Measurements from ENCODE around the gene COL23A1.

The COL23A1 gene

GRCh38 chr5:178606269-178606668 lies 16.1 kb upstream of the COL23A1 start:
- TF ChIP-seq GATA2 (IDR thresholded peaks at IDR 0.05; ENCODE audit: low read depth, low read length) (no peak), GATA3 (IDR thresholded peaks at IDR 0.05; ENCODE audit: low read depth, low read length) (no peak)

GRCh38 chr5:178605788-178606187 lies 15.6 kb upstream of the COL23A1 start:
- TF ChIP-seq GATA3 (IDR thresholded peaks at IDR 0.05; ENCODE audit: low read depth, low read length): no peak
- no peak for TF ChIP-seq GATA2 (IDR thresholded peaks at IDR 0.05; ENCODE audit: low read depth, low read length)

GRCh38 chr5:178602752-178603151 lies 12.6 kb upstream of the COL23A1 start:
- TF ChIP-seq GATA3 (IDR thresholded peaks at IDR 0.05; ENCODE audit: low read depth, low read length): no peak
- TF ChIP-seq GATA2 (IDR thresholded peaks at IDR 0.05; ENCODE audit: low read depth, low read length): no peak

- no peak for TF ChIP-seq GATA2 (IDR thresholded peaks at IDR 0.05; ENCODE audit: low read depth, low read length)
- no peak for TF ChIP-seq GATA3 (IDR thresholded peaks at IDR 0.05; ENCODE audit: low read depth, low read length)
Measured at GRCh38 chr5:178595750-178596149, 5.6 kb upstream of the COL23A1 start.

GRCh38 chr5:178595150-178595549 lies 5.0 kb upstream of the COL23A1 start:
- TF ChIP-seq GATA3 (IDR thresholded peaks at IDR 0.05; ENCODE audit: low read depth, low read length): no peak
- no peak for TF ChIP-seq GATA2 (IDR thresholded peaks at IDR 0.05; ENCODE audit: low read depth, low read length)

- TF ChIP-seq GATA3 (IDR thresholded peaks at IDR 0.05; ENCODE audit: low read depth, low read length) (no peak), GATA2 (IDR thresholded peaks at IDR 0.05; ENCODE audit: low read depth, low read length) (no peak)
Measured at GRCh38 chr5:178590924-178591423, 781 bp upstream of the COL23A1 start.

GRCh38 chr5:178589180-178590140 lies 733 bp downstream of the COL23A1 start:
- no peak for TF ChIP-seq GATA2 (IDR thresholded peaks at IDR 0.05; ENCODE audit: low read depth, low read length)
- no peak for TF ChIP-seq GATA3 (IDR thresholded peaks at IDR 0.05; ENCODE audit: low read depth, low read length)

GRCh38 chr5:178588769-178589168 lies 1.4 kb downstream of the COL23A1 start:
- TF ChIP-seq GATA3 (IDR thresholded peaks at IDR 0.05; ENCODE audit: low read depth, low read length) (no peak), GATA2 (IDR thresholded peaks at IDR 0.05; ENCODE audit: low read depth, low read length) (no peak)

- no peak for TF ChIP-seq GATA2 (IDR thresholded peaks at IDR 0.05; ENCODE audit: low read depth, low read length)
- TF ChIP-seq GATA3 (IDR thresholded peaks at IDR 0.05; ENCODE audit: low read depth, low read length): no peak
Measured at GRCh38 chr5:178587763-178588611, 2.2 kb downstream of the COL23A1 start.

GRCh38 chr5:178586396-178586795 lies 3.8 kb downstream of the COL23A1 start:
- TF ChIP-seq GATA2 (IDR thresholded peaks at IDR 0.05; ENCODE audit: low read depth, low read length) (no peak), GATA3 (IDR thresholded peaks at IDR 0.05; ENCODE audit: low read depth, low read length) (no peak)

GRCh38 chr5:178583279-178583678 lies 6.9 kb downstream of the COL23A1 start:
- TF ChIP-seq GATA3 (IDR thresholded peaks at IDR 0.05; ENCODE audit: low read depth, low read length) (no peak), GATA2 (IDR thresholded peaks at IDR 0.05; ENCODE audit: low read depth, low read length) (no peak)

GRCh38 chr5:178582291-178582690 lies 7.9 kb downstream of the COL23A1 start:
- TF ChIP-seq GATA2 (IDR thresholded peaks at IDR 0.05; ENCODE audit: low read depth, low read length): no peak
- TF ChIP-seq GATA3 (IDR thresholded peaks at IDR 0.05; ENCODE audit: low read depth, low read length): no peak

- TF ChIP-seq GATA2 (IDR thresholded peaks at IDR 0.05; ENCODE audit: low read depth, low read length): no peak
- no peak for TF ChIP-seq GATA3 (IDR thresholded peaks at IDR 0.05; ENCODE audit: low read depth, low read length)
Measured at GRCh38 chr5:178581621-178582020, 8.6 kb downstream of the COL23A1 start.

- TF ChIP-seq GATA2 (IDR thresholded peaks at IDR 0.05; ENCODE audit: low read depth, low read length): no peak
- TF ChIP-seq GATA3 (IDR thresholded peaks at IDR 0.05; ENCODE audit: low read depth, low read length): no peak
Measured at GRCh38 chr5:178580271-178580955, 9.8 kb downstream of the COL23A1 start.

All from SH-SY5Y (cell line).